HepG2 (cell line): ENCODE measurements around the gene KANSL3. TPM values are rescaled to one million over a fixed set of nuclear protein-coding genes. Genes with fewer than 3 reads are reported as not detected.

ENCODE experiments used
- ADNP ChIP-seq: sonication (generic); formaldehyde crosslinking; IDR thresholded peaks from 2 replicates; pipeline ENCODE4 v1.4.0; 2020; ENCODE audit warnings: missing genetic modification reagents
- ARNT ChIP-seq: fragments of 450-650 bp; IDR thresholded peaks from 2 replicates; pipeline ENCODE4 v1.6.1; 2017
- BRD4 ChIP-seq: sonication (generic); formaldehyde crosslinking; IDR thresholded peaks from 2 replicates; pipeline ENCODE4 v1.4.0; 2020; ENCODE audit warnings: missing genetic modification reagents
- CEBPG ChIP-seq: IDR thresholded peaks from 2 replicates; pipeline ENCODE4 v1.6.1; 2016
- GZF1 ChIP-seq: sonication (generic); formaldehyde crosslinking; IDR thresholded peaks from 2 replicates; pipeline ENCODE4 v1.5.1; 2020; ENCODE audit warnings: mild to moderate bottlenecking, missing genetic modification reagents
- IRF2 ChIP-seq: IDR thresholded peaks from 2 replicates; pipeline ENCODE4 v1.6.1; 2018; ENCODE audit warnings: missing genetic modification reagents, missing compliant biosample characterization
- MAF1 ChIP-seq: sonication (generic); formaldehyde crosslinking; IDR thresholded peaks from 2 replicates; pipeline ENCODE4 v1.5.0; 2020; ENCODE audit warnings: missing genetic modification reagents, borderline replicate concordance
- MAFF ChIP-seq: IDR thresholded peaks from 2 replicates; pipeline ENCODE4 v1.6.1; 2011; ENCODE audit warnings: low read depth, low read length, improper control_type of control experiment
- MAFG ChIP-seq: sonication (generic); formaldehyde crosslinking; IDR thresholded peaks from 2 replicates; pipeline ENCODE4 v1.5.1; 2020; ENCODE audit warnings: mild to moderate bottlenecking, missing genetic modification reagents
- MEIS2 ChIP-seq: sonication (generic); formaldehyde crosslinking; IDR thresholded peaks from 2 replicates; pipeline ENCODE4 v1.9.0; 2021; ENCODE audit warnings: mild to moderate bottlenecking, missing genetic modification reagents
- NFIB ChIP-seq: sonication (generic); formaldehyde crosslinking; IDR thresholded peaks from 2 replicates; pipeline ENCODE4 v1.9.0; 2021; ENCODE audit warnings: missing genetic modification reagents, mild to moderate bottlenecking, borderline replicate concordance
- NFKBIZ ChIP-seq: IDR thresholded peaks from 2 replicates; pipeline ENCODE4 v1.6.1; 2018; ENCODE audit warnings: missing genetic modification reagents, missing compliant biosample characterization
- PHB2 ChIP-seq: fragments of 450-650 bp; IDR thresholded peaks from 2 replicates; pipeline ENCODE4 v1.6.1; 2018; ENCODE audit not compliant: partially characterized antibody
- SYNCRIP ChIP-seq: fragments of 200-400 bp; formaldehyde crosslinking; IDR thresholded peaks from 2 replicates; pipeline ENCODE4 v1.6.1; 2018; ENCODE audit warnings: mild to moderate bottlenecking, low read depth, low read length; ENCODE audit not compliant: insufficient read depth
- ZFX ChIP-seq: sonication (generic); formaldehyde crosslinking; IDR thresholded peaks from 2 replicates; pipeline ENCODE4 v1.4.0; 2020; ENCODE audit warnings: mild to moderate bottlenecking, low read depth, missing genetic modification reagents, moderate library complexity
- ZNF12 ChIP-seq: sonication (generic); formaldehyde crosslinking; IDR thresholded peaks from 2 replicates; pipeline ENCODE4 v1.5.0; 2020; ENCODE audit warnings: missing genetic modification reagents
- ZNF260 ChIP-seq: sonication (generic); formaldehyde crosslinking; IDR thresholded peaks from 2 replicates; pipeline ENCODE4 v1.4.0; 2020; ENCODE audit warnings: missing genetic modification reagents, low read depth, mild to moderate bottlenecking, borderline replicate concordance
- ZNF33A ChIP-seq: sonication (generic); formaldehyde crosslinking; IDR thresholded peaks from 2 replicates; pipeline ENCODE4 v1.5.1; 2020; ENCODE audit warnings: missing genetic modification reagents, mild to moderate bottlenecking, moderate library complexity, borderline replicate concordance
- ZSCAN31 ChIP-seq: sonication (generic); formaldehyde crosslinking; IDR thresholded peaks from 2 replicates; pipeline ENCODE4 v1.5.0; 2020; ENCODE audit warnings: low read depth, mild to moderate bottlenecking, missing genetic modification reagents
- polyA plus RNA-seq, 8 experiments: library from polyadenylated mRNA; depleted of rRNA in 3 of 8; stranded (reverse) in 7 of 8; unstranded in 1 of 8; fragments of >200 nt; fragmentation: Illumina TruSeq in 4 of 8; extraction: Trizol in 4 of 8; gene quantifications; 2 replicates each; pipeline versions ENCODE4 v1.2.1 to v1.2.3, GENCODE V29; 2011 to 2016; ENCODE audit warnings: low read depth in 4 of 8, missing spikeins in 1 of 8, mixed read lengths in 1 of 8; ENCODE audit not compliant: insufficient read depth in 1 of 8
- total RNA-seq, 5 experiments: library from RNA; depleted of rRNA; stranded (reverse); fragments of >200 nt; fragmentation: Illumina TruSeq; extraction: Trizol; gene quantifications; 2 replicates each; pipeline ENCODE4 v1.2.3, GENCODE V29; 2016; ENCODE audit warnings: low read depth in 1 of 5
- TF ChIP-seq, protein P1 (sequence below): sonication (generic); formaldehyde crosslinking; IDR thresholded peaks from 2 replicates; pipeline ENCODE4 v1.4.0; 2020; ENCODE audit warnings: missing genetic modification reagents, borderline replicate concordance
- TF ChIP-seq, protein P2 (sequence below): IDR thresholded peaks from 2 replicates; pipeline ENCODE4 v1.6.1; 2012; ENCODE audit warnings: low read length, improper control_type of control experiment
- TF ChIP-seq, protein P3 (sequence below): sonication (generic); formaldehyde crosslinking; IDR thresholded peaks from 2 replicates; pipeline ENCODE4 v1.4.0; 2020; ENCODE audit warnings: mild to moderate bottlenecking, missing genetic modification reagents
- TF ChIP-seq, protein P4 (sequence below): IDR thresholded peaks from 2 replicates; pipeline ENCODE4 v1.6.1; 2012; ENCODE audit warnings: low read depth, low read length, improper control_type of control experiment

KANSL3 gene
- total and polyA plus RNA-seq, 2 of the 13 experiments (the other 11 are each of a cell fraction or from before 2014, with no cell fraction given) = 20.8 to 37.3 TPM

DNA sequence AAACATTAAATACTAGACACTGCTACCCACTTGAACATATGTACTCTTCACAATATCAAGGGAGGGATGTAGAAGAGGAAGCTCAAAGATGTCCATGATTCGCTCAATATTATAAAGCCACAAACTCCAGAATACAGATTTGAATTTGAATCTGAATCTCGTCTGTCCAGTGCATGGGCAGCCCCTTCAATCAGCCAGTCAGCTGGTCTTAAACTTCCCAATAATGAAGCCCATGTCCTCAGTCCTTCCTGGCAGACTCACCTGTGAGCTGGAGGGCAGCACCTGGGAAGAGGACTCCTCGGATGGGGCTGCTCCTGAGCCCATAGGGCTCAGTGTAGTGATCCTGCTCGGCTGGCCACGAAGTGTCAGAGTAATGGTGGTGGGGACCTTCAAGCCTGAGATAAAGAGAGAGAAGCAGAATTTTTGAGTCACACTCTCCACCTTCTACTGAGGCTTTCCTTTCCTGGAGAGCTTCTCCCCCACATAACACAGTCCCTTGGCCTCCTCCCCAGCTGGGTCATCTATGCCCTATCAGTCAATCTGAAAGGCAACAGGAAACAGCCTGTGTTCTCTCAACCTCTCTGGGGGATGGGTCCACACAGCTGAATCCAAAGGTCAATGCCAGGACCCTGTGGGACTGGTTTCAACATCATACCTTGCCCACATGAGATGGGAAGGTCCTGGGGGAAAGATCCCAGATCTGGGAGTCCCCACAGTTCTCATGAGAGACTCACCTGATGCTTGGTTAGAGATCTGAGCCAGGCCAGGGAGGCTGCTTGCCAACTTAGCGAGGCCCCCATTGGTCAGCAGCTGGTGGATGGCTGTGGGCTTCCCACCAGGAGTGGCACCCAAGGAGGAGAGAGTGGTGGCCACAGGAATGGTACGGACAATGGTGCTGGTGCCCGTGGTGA, 36.5 kb downstream of the KANSL3 start (continued):
- TF ChIP-seq, protein P1, sequence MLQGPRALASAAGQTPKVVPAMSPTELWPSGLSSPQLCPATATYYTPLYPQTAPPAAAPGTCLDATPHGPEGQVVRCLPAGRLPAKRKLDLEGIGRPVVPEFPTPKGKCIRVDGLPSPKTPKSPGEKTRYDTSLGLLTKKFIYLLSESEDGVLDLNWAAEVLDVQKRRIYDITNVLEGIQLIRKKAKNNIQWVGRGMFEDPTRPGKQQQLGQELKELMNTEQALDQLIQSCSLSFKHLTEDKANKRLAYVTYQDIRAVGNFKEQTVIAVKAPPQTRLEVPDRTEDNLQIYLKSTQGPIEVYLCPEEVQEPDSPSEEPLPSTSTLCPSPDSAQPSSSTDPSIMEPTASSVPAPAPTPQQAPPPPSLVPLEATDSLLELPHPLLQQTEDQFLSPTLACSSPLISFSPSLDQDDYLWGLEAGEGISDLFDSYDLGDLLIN (CRISPR knock-in tag) = 0 out of 2 replicates have a peak, but pooled peaks have one; percentile 11
- TF ChIP-seq PHB2 (no peak), MAF1 (CRISPR knock-in tag) (no peak), ZFX (peak; percentile 62), ADNP (CRISPR knock-in tag) (no peak), ARNT (no peak), ZNF12 (CRISPR knock-in tag) (peak; percentile 16; the same call in 1 of the 2 replicates), GZF1 (CRISPR knock-in tag) (no peak), NFIB (CRISPR knock-in tag) (no peak), CEBPG (CRISPR knock-in tag) (peak; percentile 93), NFKBIZ (CRISPR knock-in tag) (peak; percentile 74; the same call in 1 of the 2 replicates), MEIS2 (peak; percentile 94), ZNF260 (CRISPR knock-in tag) (no peak), MAFG (no peak), ZSCAN31 (CRISPR knock-in tag) (no peak), BRD4 (CRISPR knock-in tag) (0 out of 2 replicates have a peak, but pooled peaks have one; percentile 43), MAFF (0 out of 2 replicates have a peak, but pooled peaks have one; percentile 3), ZNF33A (CRISPR knock-in tag) (no peak), IRF2 (peak; percentile 88; the same call in 1 of the 2 replicates), SYNCRIP (no peak)
- TF ChIP-seq, protein P2, sequence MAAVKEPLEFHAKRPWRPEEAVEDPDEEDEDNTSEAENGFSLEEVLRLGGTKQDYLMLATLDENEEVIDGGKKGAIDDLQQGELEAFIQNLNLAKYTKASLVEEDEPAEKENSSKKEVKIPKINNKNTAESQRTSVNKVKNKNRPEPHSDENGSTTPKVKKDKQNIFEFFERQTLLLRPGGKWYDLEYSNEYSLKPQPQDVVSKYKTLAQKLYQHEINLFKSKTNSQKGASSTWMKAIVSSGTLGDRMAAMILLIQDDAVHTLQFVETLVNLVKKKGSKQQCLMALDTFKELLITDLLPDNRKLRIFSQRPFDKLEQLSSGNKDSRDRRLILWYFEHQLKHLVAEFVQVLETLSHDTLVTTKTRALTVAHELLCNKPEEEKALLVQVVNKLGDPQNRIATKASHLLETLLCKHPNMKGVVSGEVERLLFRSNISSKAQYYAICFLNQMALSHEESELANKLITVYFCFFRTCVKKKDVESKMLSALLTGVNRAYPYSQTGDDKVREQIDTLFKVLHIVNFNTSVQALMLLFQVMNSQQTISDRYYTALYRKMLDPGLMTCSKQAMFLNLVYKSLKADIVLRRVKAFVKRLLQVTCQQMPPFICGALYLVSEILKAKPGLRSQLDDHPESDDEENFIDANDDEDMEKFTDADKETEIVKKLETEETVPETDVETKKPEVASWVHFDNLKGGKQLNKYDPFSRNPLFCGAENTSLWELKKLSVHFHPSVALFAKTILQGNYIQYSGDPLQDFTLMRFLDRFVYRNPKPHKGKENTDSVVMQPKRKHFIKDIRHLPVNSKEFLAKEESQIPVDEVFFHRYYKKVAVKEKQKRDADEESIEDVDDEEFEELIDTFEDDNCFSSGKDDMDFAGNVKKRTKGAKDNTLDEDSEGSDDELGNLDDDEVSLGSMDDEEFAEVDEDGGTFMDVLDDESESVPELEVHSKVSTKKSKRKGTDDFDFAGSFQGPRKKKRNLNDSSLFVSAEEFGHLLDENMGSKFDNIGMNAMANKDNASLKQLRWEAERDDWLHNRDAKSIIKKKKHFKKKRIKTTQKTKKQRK = no peak
- TF ChIP-seq, protein P3, sequence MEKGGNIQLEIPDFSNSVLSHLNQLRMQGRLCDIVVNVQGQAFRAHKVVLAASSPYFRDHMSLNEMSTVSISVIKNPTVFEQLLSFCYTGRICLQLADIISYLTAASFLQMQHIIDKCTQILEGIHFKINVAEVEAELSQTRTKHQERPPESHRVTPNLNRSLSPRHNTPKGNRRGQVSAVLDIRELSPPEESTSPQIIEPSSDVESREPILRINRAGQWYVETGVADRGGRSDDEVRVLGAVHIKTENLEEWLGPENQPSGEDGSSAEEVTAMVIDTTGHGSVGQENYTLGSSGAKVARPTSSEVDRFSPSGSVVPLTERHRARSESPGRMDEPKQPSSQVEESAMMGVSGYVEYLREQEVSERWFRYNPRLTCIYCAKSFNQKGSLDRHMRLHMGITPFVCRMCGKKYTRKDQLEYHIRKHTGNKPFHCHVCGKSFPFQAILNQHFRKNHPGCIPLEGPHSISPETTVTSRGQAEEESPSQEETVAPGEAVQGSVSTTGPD (CRISPR knock-in tag) = no peak
- TF ChIP-seq, protein P4, sequence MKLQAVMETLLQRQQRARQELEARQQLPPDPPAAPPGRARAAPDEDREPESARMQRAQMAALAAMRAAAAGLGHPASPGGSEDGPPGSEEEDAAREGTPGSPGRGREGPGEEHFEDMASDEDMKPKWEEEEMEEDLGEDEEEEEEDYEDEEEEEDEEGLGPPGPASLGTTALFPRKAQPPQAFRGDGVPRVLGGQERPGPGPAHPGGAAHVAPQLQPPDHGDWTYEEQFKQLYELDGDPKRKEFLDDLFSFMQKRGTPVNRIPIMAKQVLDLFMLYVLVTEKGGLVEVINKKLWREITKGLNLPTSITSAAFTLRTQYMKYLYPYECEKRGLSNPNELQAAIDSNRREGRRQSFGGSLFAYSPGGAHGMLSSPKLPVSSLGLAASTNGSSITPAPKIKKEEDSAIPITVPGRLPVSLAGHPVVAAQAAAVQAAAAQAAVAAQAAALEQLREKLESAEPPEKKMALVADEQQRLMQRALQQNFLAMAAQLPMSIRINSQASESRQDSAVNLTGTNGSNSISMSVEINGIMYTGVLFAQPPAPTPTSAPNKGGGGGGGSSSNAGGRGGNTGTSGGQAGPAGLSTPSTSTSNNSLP = peak; percentile 79
